G401.6 (cell line): ENCODE data around the gene C1QTNF9.
"Not testable (repeated sequence)": the region's sequence is repeated elsewhere in the genome, so short reads cannot be mapped to it uniquely, and the experiment has no call there.

Experiments used
- FAIRE-seq: peaks from 2 replicates; lab custom pipeline; 2012; peaks lifted over from hg19 to GRCh38; lab: Jason Lieb, UNC

Gene C1QTNF9

GRCh38 chr13:24362435-24362952 is 53.1 kb downstream of the C1QTNF9 start:
- no peak for FAIRE-seq

GRCh38 chr13:24365191-24365590 is 55.8 kb downstream of the C1QTNF9 start:
- FAIRE-seq: no peak

GRCh38 chr13:24366315-24366714 is 56.9 kb downstream of the C1QTNF9 start:
- FAIRE-seq: not testable (repeated sequence)

GRCh38 chr13:24371273-24371672 is 61.9 kb downstream of the C1QTNF9 start:
- not testable (repeated sequence) for FAIRE-seq
